GM21619 (cell line): Measurements from ENCODE around the gene TMC7.

Experiments
- ATAC-seq: cut with Tn5 transposase; IDR thresholded peaks from one replicate; pipeline ENCODE4 v1.9.1; 2021; ENCODE audit not compliant: unreplicated experiment

The TMC7 gene

GRCh38 chr16:19110537-19111360 is 127.0 kb downstream of the TMC7 start:
- no peak for ATAC-seq

DNA sequence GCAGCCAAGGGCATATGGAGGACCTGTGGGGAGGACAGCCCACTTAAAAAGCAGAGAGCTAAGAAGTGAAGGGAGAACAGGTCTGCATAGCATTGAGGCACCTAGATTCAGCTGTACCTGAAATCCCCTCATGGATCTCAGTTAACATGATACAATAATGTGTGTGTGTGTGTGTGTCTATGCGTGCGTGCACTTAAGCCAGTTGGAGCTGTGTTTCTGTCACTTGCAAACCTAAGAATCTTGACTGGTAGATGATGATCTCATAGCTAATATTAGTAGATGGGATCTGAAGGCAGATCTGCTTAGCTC is 128.3 kb downstream of the TMC7 start:
- no peak for ATAC-seq
